Amygdala (tissue), 56 donors: Measurements from ENCODE around the gene NMU.
A peak's percentile ranks its signal among the peaks of the same experiment; 100 is the strongest.
"Not testable (repeated sequence)": the region's sequence is repeated elsewhere in the genome, so short reads cannot be mapped to it uniquely, and the experiment has no call there.

ENCODE experiments used
- DNase-seq, 56 donors: peaks; one replicate each; lab custom pipeline; 2025; lab: John Stamatoyannopoulos, UW

The NMU gene, protein sequence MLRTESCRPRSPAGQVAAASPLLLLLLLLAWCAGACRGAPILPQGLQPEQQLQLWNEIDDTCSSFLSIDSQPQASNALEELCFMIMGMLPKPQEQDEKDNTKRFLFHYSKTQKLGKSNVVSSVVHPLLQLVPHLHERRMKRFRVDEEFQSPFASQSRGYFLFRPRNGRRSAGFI

DNA sequence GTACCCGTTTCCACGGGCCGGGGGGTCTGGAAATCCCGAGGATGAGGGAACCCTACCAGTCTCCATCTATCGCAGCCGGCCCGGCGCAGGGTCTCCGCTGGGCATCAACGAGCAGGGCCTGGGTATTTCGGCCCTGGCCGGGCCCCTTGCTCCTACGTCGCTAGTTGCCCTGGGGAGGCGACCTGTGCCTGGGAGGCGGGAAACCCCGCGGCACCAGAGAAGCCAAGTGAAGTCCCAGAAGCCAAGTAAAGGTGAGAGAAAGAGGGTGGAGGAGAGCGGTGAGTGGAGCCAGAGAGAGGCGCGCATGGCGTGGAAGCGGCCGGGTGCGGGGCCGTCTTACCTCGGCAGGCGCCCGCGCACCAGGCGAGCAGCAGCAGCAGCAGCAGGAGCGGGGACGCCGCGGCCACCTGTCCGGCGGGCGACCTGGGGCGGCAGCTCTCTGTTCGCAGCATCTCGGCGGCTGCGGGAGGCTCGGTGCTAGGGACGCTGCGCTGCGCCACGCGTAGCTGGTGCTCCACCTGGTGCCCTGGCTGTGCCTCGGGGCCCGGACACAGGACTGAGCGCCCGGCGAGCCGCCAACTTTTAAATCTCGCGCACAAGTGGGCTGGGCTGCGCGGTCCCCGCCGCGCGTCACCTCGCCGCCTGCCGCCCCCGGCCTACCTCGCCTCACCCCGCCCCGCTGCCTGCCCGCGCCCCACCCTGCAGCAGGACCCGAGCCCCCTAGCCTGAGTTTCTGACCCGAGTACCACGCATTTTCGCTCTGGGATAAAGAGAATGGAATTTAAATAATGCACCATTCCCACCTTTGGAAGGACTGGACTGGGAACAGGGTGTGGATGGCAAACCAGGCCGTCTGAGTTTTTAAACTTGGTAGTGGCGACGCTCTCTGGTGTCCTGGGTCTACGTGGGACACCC, at the start of gene NMU:
Gene NMU (minus strand): TSS at position 558 of the 915 bp plus-strand sequence. CDS start 106 bp downstream, at position 452.
- peak in 3 of 56 donors; percentile 0 to 19 (median 8) for DNase-seq

DNA sequence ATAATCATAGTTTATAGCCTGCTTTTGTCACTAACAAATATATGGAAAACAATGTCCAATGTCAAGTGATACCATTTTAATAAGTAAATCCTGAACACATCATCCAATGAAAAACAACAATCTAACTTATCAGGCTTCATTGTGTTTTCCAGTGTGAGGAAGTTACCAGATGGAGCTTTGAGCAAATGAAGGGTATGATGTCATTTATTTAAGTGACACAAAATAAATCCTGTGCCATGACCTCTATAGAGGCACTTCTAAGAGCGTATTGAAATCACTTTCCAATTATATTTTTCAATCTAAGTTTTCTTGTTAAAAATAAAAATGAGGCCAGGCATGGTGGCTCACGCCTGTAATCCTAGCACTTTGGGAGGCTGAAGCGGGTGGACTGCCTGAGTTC, 48.2 kb upstream of the NMU start:
- DNase-seq: no peak

GRCh38 chr4:55682797-55683196, 46.7 kb upstream of the NMU start:
- not testable (repeated sequence) for DNase-seq

DNA sequence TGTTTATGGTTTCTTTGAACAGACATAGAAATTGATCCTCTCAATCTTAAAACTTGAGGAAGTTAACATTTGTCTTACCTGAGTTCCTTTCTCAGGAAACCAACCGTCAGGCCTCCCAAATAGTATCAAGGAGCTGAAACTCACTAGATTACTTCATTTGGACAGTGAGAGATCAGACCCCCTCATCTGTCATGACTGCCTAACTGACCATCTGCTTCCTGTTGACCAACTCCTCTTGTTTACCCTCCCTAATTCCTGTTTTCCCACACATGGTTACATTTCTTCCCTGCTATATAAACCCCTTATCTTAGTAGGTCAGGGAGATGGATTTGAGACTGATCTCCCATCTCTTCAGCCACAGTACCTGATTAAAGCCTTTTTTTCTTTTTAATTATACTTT, 46.2 kb upstream of the NMU start:
- no peak for DNase-seq

DNA sequence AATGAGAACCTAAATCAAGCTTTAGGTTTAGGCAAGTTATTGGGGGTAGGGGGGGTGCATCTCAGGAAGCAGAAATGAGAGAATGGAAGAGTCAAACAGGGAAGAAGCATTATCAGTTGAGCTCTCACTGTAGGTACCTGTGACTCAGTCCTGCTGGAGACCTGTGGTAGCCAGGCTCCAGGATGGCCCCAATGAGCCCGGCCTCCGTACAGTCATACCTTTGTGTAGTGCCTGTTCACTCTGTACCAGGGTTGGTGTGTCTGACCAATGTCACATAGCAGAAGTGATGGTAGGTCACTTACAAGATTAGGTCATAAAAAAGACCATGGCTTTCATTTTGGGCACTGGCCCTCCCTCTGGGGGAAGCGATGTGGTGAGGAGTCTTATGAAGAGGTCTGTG, 45.3 kb upstream of the NMU start:
- no peak for DNase-seq

DNA sequence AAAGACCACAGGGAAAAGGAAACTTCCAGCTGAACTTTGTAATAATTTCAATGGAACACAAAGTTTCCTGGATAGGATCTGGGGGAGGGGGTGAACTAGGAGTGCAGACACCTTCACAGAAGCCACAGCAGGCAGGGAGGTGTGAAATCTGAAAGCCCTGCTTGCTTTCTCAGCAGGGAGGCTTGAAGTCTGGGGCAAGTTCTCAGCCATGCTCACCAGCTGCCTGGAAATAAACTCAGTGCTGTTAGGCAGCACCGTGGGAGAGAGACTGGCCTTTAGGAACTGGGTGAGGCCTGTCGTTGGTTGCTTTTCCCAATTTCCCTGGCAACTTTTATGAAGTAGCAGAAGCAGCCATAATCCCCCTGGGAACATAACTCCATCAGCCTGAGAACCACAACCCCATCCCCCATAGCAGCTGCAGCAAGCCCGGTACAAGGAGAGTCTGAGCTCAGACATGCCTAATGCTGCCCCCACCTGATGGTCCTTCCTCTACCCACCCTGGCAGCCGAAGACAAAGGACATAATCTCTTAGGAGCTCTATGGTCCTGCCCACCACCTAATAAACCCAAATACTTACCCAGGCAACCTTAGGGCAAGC, 39.2 kb upstream of the NMU start:
- no peak for DNase-seq

- no peak for DNase-seq
These were observed 37.3 kb upstream of the NMU start for GRCh38 chr4:55673424-55673823.

- DNase-seq: no peak
These were observed 35.6 kb upstream of the NMU start for GRCh38 chr4:55671667-55672066.

GRCh38 chr4:55670695-55671094, 34.6 kb upstream of the NMU start:
- DNase-seq: no peak

- no peak for DNase-seq
These were observed 32.4 kb upstream of the NMU start for GRCh38 chr4:55668449-55668848.

DNA sequence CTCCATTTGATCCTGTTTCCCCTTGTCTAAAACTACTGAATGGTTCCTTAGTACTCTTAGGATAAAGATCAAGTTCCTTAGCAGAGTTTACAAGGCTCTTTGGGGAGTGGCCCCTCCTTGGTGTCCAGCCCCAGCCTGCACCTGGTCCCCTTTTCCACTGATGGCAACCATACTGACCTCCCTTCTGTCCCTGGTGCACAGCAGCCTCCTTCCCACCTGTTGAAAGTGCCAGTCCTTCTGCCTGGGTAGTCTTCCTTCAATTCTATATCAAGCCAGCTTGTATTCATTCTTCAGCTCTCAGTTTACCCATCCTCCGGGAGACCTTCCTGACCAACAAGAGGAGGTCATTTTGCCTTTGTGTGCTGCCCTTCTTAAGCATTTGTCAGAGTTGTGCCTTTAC, 30.4 kb upstream of the NMU start:
- no peak for DNase-seq

DNA sequence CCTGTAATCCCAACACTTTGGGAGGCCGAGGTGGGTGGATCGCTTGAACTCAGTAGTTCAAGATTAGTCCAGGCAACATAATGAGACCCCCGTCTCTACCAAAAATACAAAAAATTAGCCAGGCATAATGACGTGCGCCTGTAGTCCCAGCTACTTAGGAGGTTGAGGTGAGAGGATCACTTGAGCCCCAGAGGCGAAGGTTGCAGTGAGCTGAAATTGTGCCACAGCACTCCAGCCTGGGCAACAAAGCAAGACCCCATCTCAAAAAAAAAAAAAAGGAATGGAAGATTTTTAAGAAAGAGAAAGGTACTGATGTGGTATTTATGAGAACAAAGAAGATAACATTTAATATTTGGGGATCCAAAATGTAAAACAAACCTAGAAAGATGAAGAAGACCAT, 27.0 kb upstream of the NMU start:
- no peak for DNase-seq

DNA sequence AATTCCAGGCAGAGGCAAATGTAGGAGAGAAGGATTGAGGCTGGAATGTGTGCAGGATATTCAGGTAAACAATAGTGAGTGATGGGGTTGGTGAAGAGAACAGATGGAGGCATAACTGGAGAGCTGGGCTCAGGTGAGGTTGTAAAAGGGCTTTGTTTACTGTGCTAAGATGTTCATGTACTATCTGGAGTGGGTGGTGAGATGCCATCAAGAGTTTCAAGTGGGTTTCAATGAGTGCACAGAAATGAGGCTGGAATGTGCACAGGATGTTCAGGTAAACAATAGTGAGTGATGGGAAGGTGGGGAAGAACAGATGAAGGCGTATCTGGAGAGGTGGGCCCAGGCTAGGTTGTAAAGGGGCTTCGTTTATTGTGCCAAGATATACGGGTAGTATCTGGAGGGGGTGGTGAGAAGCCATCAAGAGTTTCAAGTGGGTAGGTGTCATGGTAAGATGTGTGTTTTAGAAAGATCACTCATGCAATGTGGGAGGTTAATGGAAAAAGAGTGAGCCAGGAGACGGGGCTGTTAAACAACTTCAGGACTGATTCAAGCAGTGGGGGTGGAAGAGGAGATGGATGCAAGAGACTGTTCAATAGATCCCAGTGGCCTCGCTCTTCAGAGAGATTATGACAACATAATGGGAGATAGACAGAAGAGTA, 25.4 kb upstream of the NMU start:
- no peak for DNase-seq

DNA sequence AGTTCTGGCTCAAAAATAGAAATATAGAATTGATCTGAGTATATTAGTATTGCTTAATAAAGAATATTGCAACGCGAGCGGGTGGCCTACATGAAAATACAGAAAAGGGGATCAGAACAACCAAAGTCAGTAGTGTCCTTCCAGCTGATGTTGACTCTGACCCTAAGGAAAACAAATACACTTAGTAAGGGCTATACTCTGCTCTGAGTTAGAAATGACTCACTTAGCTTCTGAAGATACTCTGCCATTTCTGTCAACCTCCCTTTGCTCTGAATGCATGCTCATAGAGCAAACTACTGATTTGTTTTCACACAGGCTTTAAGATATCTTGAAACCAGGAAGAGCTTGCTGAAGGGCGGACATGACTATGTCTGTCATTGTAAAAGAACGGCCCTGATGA, 22.6 kb upstream of the NMU start:
- DNase-seq: no peak

- DNase-seq: no peak
These were observed 18.0 kb upstream of the NMU start for GRCh38 chr4:55654131-55654530.

- DNase-seq: no peak
These were observed 14.4 kb upstream of the NMU start for GRCh38 chr4:55650483-55650882.

DNA sequence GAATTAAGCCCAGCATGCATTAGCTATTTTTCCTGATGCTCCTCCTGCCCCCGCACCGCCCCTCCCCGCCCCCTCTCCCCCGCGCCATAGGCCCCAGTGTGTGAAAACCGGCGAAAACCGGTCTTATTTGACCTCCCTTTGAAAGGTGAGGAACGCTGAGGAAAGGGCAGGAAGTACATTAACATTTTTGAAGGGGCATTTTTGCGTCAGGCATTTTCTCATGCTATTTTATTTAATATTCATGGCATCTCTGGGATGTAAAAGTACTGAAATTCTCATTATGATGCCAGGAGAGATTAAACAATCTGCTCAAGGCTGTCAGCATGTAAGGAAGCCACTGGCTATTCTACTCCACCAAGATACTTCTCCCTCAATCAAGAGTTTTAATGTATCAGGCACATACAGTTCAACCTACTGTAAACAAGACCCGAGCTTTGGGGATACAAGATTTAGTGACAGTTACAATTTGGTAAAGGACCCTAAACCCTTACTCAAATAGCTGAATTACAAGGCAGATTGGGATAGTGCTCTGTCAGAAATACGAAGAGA, 1.2 kb upstream of the NMU start:
- DNase-seq: no peak

- DNase-seq: no peak
These were observed 530 bp upstream of the NMU start for GRCh38 chr4:55636656-55636999.

GRCh38 chr4:55635282-55635681, 816 bp downstream of the NMU start:
- DNase-seq: no peak

GRCh38 chr4:55634417-55635128, 1.5 kb downstream of the NMU start:
- no peak for DNase-seq
